ENCODE results near the gene CERS3. TPM values are rescaled to one million over a fixed set of nuclear protein-coding genes. Genes with fewer than 3 reads are reported as not detected.
A peak's percentile ranks its signal among the peaks of the same experiment; 100 is the strongest.

The CERS3 gene
- total and polyA plus RNA-seq, 10 of the 15 experiments (the other 5 are each of a cell fraction or from before 2014, with no cell fraction given): not detected

DNA sequence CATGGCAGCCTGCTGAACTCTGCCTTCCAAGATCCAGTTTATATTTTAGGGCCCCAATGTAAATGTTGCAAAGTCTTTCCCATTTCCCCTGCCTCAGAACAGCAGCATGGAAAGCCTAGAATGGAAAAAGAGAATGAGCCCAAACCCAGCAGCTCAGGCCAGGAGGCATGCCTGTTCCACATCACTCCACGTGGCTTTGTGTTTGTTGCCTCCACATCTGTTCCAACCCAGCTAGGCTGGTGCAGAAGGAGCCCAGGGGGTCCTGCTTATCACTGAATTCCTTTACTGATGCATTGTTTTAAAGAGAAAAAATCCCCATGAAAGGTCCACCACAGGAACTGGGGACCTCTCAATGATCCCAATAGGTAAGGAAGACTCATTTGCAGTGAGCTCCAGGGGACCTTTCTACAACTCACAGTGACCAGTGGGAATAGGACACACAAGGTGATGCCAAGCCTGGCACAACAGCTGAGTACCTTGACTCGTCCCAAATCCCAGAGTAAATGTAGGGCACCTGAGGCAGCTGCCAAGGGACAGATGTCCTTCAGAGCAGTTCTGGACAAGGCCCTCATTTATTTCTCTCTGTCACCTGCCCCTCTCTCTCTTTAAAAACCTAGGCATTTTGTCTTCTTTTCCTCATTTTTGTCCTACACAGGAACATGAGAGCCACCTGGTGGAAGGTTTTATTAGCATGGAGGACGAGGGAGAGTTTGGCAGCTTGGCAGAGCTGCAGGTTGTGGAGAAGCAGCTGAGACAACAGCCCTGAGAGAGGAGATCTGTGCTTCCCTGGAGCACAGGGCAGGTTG lies 145.2 kb downstream of the CERS3 start (continued):
- TF ChIP-seq SMAD1 (IDR thresholded peaks at IDR 0.05; ENCODE audit: low read depth, partially characterized antibody) (no peak), ATF7 (IDR thresholded peaks at IDR 0.05; ENCODE audit: low read depth) (no peak), POLR2A (IDR thresholded peaks at IDR 0.05; ENCODE audit: low read depth, low read length) (no peak), ETV6 (conservative IDR thresholded peaks at IDR 0.05 in 1 of 2, IDR thresholded peaks at IDR 0.05 in 1 of 2; ENCODE audit: borderline replicate concordance in 1 of 2, low read depth in 1 of 2) (no peak), ASH2L (IDR thresholded peaks at IDR 0.05; ENCODE audit: borderline replicate concordance, low read depth) (no peak), MTA3 (IDR thresholded peaks at IDR 0.05; ENCODE audit: borderline replicate concordance, low read length) (no peak), NRF1 (conservative IDR thresholded peaks at IDR 0.05; ENCODE audit: low read depth, low read length) (no peak), BHLHE40 (IDR thresholded peaks at IDR 0.05; ENCODE audit: borderline replicate concordance in 1 of 2, low read depth in 2 of 2, low read length in 1 of 2) (no peak), SMC3 (IDR thresholded peaks at IDR 0.05; ENCODE audit: borderline replicate concordance, low read length) (peak; percentile 36; the same call in 1 of the 2 replicates), TBL1XR1 (IDR thresholded peaks at IDR 0.05; ENCODE audit: low read depth, low read length) (no peak)

DNA sequence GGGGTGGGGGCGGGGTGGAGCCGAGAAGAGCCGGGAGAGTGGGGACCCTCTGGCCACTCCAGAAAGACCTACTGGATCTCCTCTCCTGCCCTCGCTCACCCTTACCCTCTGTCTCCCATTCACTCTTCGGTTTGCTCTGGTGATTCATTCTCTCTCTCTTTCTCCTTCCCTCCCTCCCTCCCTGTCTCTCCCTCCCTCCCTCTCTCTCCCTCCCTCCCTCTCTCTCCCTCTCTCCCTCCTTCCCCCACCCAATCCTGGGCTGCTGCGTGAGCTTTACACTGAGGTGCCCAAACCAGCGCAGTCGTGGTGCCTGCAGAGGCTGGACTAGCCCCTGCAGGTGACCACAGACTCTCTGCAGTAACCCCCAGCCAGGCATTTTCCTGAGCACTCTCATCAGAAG lies 154.8 kb downstream of the CERS3 start:
- Histone ChIP-seq H4K20me1 (ENCODE audit: control insufficient read depth, insufficient read depth) (no peaks in the 10 kb centered on the region), H3K9me3 (replicated peaks; ENCODE audit: control insufficient read depth, insufficient read depth, low read length) (no peaks in the 10 kb centered on the region; the same call in 2 of the 3 replicates), H3K9ac (ENCODE audit: control insufficient read depth, insufficient read depth, low read length) (no peak overlapping the region), H3K27ac (ENCODE audit: control insufficient read depth, insufficient read depth) (no peak overlapping the region), H3K79me2 (ENCODE audit: control insufficient read depth, insufficient read depth, low read length) (no peaks in the 10 kb centered on the region), H2AFZ (ENCODE audit: control insufficient read depth, low read depth, low read length) (no peak overlapping the region), H3K27me3 (replicated peaks in 1 of 2; ENCODE audit: control insufficient read depth in 2 of 2, insufficient read depth in 2 of 2, low read length in 1 of 2) (no peaks in the 10 kb centered on the region), H3K4me1 (ENCODE audit: control insufficient read depth, insufficient read depth, low read length) (no peaks in the 10 kb centered on the region), H3K4me2 (ENCODE audit: control insufficient read depth, insufficient read depth) (no peak overlapping the region), H3K36me3 (ENCODE audit: control insufficient read depth in 2 of 2, insufficient read depth in 2 of 2, low read length in 1 of 2) (no peaks in the 10 kb centered on the region), H3K4me3 (no peak overlapping the region)
- TF ChIP-seq MTA3 (IDR thresholded peaks at IDR 0.05; ENCODE audit: borderline replicate concordance, low read length) (no peak), FOXK2 (IDR thresholded peaks at IDR 0.05) (no peak), KLF5 (IDR thresholded peaks at IDR 0.05; ENCODE audit: partially characterized antibody) (no peak), POLR2A (IDR thresholded peaks at IDR 0.05; ENCODE audit: low read depth, low read length) (no peak)
- POLR2A ChIA-PET: no interaction called here
- FAIRE-seq: no peak
- BruUV-seq (replicated peaks): no TSS peak
- in situ Hi-C loops (cut with MboI) (no loop called here), intact Hi-C loops (cut with micrococcal nuclease; ENCODE audit: unreplicated experiment) (no loop called here)
- DNase-seq (ENCODE audit: low read depth, low spot score): no peak
- CTCF ChIA-PET: no interaction called here
- no CpG with 5 or more reads among the region's 8 CpGs for WGBS (ENCODE audit: insufficient coverage, insufficient replicate concordance, low lambda C conversion rate, missing lambda C conversion rate)
- RAD21 ChIA-PET (ENCODE audit: unreplicated experiment): no interaction called here
- ATAC-seq: no peak
- SMC1A ChIA-PET (ENCODE audit: uncharacterized antibody, unreplicated experiment): no interaction called here
